CD4-positive, alpha-beta T cell (primary cell): ENCODE data around the gene POP5. TPM values are rescaled to one million over a fixed set of nuclear protein-coding genes. Genes with fewer than 3 reads are reported as not detected.
A peak's percentile ranks its signal among the peaks of the same experiment; 100 is the strongest.

Experiments used
- ATAC-seq: fragments of 200-7000 bp; cut with Tn5 transposase; one replicate; pipeline ENCODE4 v1.10.0; 2022; ENCODE audit warnings: mild to moderate bottlenecking; ENCODE audit not compliant: poor library complexity
- CTCF ChIA-PET: fragments of 350-600 bp; sonication (Branson Sonifier 250); formaldehyde crosslinking; loops from one replicate; lab custom pipeline; 2021; ENCODE audit warnings: antibody characterized with exemption, inconsistent platforms; lab: Charles Lee
- POLR2A ChIA-PET: fragments of 350-600 bp; sonication (Branson Sonifier 250); formaldehyde crosslinking; loops from one replicate; lab custom pipeline; 2021; ENCODE audit warnings: antibody characterized with exemption, inconsistent platforms; lab: Charles Lee
- DNase-seq, 14 experiments: peaks; one replicate each; pipeline ENCODE4 v3.0.0-alpha.2; 2013 to 2020; ENCODE audit warnings: mixed read lengths in 2 of 14
- H3K27ac ChIP-seq, 2 donors: one replicate each; pipeline versions ENCODE4 v1.5.1 to v1.7.0; 2013; ENCODE audit warnings: low read length in 2 of 2, low read depth in 1 of 2, mild to moderate bottlenecking in 1 of 2
- H3K27me3 ChIP-seq, 2 experiments: 1 replicate in 1 of 2; 2 replicates in 1 of 2; pipeline versions ENCODE4 v1.6.1 to v1.7.0; 2013; ENCODE audit warnings: low read length in 2 of 2, control low read depth in 1 of 2, mild to moderate bottlenecking in 1 of 2, moderate library complexity in 1 of 2; ENCODE audit not compliant: insufficient read depth in 2 of 2, control insufficient read depth in 1 of 2
- H3K36me3 ChIP-seq: one replicate; pipeline ENCODE4 v1.6.1; 2013; ENCODE audit warnings: low read length, control low read depth; ENCODE audit not compliant: insufficient read depth
- H3K4me1 ChIP-seq: one replicate; pipeline ENCODE4 v1.6.1; 2013; ENCODE audit warnings: low read length, control low read depth; ENCODE audit not compliant: insufficient read depth
- H3K4me3 ChIP-seq: one replicate; pipeline ENCODE4 v1.5.1; 2013; ENCODE audit warnings: mild to moderate bottlenecking, low read length, moderate library complexity
- H3K9me3 ChIP-seq, 2 experiments: 1 replicate in 1 of 2; 2 replicates in 1 of 2; pipeline versions ENCODE4 v1.6.1 to v1.7.0; 2013; ENCODE audit warnings: low read length in 2 of 2, mild to moderate bottlenecking in 2 of 2, control low read depth in 1 of 2, moderate library complexity in 1 of 2; ENCODE audit not compliant: control insufficient read depth in 1 of 2, insufficient read depth in 1 of 2
- H3K27ac Mint-ChIP-seq: one replicate; pipeline ENCODE4 v1.8.0; 2020; ENCODE audit warnings: mixed read lengths
- H3K27me3 Mint-ChIP-seq: one replicate; pipeline ENCODE4 v1.8.0; 2021; ENCODE audit warnings: mixed read lengths
- H3K36me3 Mint-ChIP-seq: one replicate; pipeline ENCODE4 v1.8.0; 2021; ENCODE audit warnings: low read depth, mixed read lengths
- H3K4me1 Mint-ChIP-seq: one replicate; pipeline ENCODE4 v1.8.0; 2021; ENCODE audit warnings: low read depth, mixed read lengths
- H3K4me3 Mint-ChIP-seq: one replicate; pipeline ENCODE4 v1.8.0; 2020; ENCODE audit warnings: mild to moderate bottlenecking, mixed read lengths
- H3K9me3 Mint-ChIP-seq: one replicate; pipeline ENCODE4 v1.8.0; 2020; ENCODE audit warnings: mixed read lengths
- intact Hi-C, 2 experiments: fragments of 100-400 bp; cut with DNase I in 1 of 2; cut with micrococcal nuclease in 1 of 2; formaldehyde crosslinking; loops; one replicate each; pipeline versions ENCODE4 v1.15.1 to v1.9.0; 2023 to 2025; cut with DNase I, micrococcal nuclease
- total RNA-seq, 174 experiments: library from RNA in 2 of 174; stranded (reverse) in 2 of 174; gene quantifications; one replicate each; pipeline ENCODE4 v1.2.3 and lab custom pipeline; 2021 to 2026
- TF ChIP-seq, protein P1 (sequence below): fragments of 200-600 bp; IDR thresholded peaks from one replicate; pipeline ENCODE4 v1.8.0; 2022; ENCODE audit warnings: antibody characterized with exemption, mild to moderate bottlenecking

The POP5 gene
- total RNA-seq, 2 experiments from 2014 or later: 17.9 to 22.0 TPM

DNA sequence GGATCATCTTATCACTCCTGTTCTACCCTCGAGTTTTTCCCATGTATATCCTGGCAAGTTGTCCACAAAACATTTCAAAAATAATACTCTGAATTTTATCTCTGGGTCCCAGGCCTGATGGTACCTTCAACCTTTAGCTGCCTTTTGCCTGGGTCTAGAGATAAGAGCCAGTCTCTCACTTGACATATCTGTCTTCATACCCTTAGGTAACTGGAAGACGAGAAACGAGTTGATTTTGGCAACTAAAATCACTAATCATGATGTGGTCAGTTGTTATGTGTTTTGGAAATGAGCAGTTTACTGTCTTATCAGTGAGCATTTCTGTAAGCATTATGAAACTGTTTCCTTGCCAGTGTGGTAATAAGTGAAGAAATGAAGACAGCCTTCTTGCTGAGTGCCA, 40.8 kb downstream of the POP5 start:
- no peaks in the 10 kb centered on the region for H3K27me3 ChIP-seq
- no peak overlapping the region for H3K4me3 ChIP-seq
- no peaks in the 10 kb centered on the region for H3K9me3 ChIP-seq
- DNase-seq (no peak), ATAC-seq (no peak)
- ChIA-PET POLR2A (interaction anchor here (2.0 kb wide), 1 partner anchor 21 kb away, joined by 5 read pairs; no protein-coding TSS in a partner anchor), CTCF (no interaction called here)
- H3K36me3 ChIP-seq: peaks cover 30% of the 10 kb centered on the region
- Mint-ChIP-seq H3K36me3 (peaks cover 76% of the 10 kb centered on the region), H3K4me3 (peak overlapping the region; percentile 46), H3K9me3 (no peaks in the 10 kb centered on the region), H3K27ac (peak overlapping the region; percentile 24), H3K4me1 (peaks cover 77% of the 10 kb centered on the region), H3K27me3 (no peaks in the 10 kb centered on the region)
- intact Hi-C loops: no loop called here
- H3K27ac ChIP-seq: no peak overlapping the region
- H3K4me1 ChIP-seq: peaks cover 76% of the 10 kb centered on the region
- TF ChIP-seq, protein P1, sequence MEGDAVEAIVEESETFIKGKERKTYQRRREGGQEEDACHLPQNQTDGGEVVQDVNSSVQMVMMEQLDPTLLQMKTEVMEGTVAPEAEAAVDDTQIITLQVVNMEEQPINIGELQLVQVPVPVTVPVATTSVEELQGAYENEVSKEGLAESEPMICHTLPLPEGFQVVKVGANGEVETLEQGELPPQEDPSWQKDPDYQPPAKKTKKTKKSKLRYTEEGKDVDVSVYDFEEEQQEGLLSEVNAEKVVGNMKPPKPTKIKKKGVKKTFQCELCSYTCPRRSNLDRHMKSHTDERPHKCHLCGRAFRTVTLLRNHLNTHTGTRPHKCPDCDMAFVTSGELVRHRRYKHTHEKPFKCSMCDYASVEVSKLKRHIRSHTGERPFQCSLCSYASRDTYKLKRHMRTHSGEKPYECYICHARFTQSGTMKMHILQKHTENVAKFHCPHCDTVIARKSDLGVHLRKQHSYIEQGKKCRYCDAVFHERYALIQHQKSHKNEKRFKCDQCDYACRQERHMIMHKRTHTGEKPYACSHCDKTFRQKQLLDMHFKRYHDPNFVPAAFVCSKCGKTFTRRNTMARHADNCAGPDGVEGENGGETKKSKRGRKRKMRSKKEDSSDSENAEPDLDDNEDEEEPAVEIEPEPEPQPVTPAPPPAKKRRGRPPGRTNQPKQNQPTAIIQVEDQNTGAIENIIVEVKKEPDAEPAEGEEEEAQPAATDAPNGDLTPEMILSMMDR: no peak

DNA sequence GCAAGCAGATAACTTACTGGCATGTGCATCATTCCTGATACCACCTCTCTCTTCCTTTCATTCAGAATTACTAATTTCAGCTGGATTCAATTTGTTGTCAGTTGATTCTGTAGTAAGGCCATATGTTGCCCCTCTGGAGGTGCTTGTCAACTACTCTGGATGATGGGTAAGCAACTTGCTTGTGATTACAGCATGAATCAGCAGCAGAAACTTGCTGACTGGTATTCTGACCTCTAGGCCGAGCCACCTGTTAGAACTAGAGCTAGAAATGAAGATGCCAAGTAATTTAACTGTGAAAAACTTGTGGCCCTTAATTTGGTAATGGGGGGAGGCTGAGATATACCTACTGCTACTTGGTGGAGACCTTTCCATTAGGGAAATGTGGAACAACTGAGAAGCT, 41.9 kb downstream of the POP5 start:
- POLR2A ChIA-PET: interaction anchor here (0.7 to 2.0 kb wide), 7 partner anchors 10 to 247 kb away, joined by 3 to 7 read pairs (median 4); partner anchors contain the start of genes COQ5 and DYNLL1
- intact Hi-C loops: loop anchor here (5.0 kb wide), 2 partner anchors 43 to 148 kb away; partner anchors contain the start of genes MLEC (in 1 of the 2) and POP5 (in 1 of the 2)
- no peaks in the 10 kb centered on the region for H3K27me3 Mint-ChIP-seq

DNA sequence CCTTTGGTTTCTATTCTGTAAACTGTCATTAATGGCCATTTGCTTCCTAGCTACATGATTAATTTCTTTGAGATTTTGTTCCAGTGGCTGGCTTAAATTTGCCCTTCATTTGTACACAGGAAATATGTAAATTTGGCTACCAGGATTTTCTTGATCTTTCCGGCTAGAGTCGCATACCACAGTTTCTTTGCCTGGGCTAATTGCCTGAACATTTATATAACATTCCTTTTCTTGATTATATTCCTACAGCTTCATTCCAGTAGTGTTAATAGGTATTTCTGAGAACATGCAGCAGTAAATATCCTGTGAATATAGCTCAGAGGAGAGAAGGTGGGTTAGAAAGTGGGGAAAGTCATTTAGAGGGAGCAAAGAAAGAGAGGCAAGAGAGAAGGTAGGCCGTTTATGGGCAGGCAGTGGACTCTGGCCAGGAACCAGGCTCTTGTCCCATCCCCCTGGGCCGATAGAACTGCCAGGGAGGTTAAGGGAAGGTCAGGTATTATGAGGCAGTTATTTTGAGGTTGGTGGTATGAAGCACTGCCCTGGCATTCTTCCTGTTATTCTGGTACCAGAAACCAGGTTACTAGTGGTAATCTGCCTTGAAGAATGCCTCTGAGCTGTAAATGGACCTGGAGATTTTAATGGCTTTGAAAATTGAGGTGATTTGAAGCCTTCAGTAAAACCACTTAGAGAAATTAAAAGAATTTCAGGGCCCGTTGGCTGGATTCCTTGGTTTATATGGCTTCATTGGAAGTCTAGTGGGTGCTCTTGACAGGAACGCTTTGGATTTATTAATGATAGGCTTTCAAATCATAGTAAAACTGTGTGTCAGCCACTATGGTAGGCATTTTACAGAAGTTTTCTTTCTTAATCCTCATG, 42.7 kb downstream of the POP5 start:
- TF ChIP-seq, protein P1: no peak
- Histone ChIP-seq H3K27me3 (no peaks in the 10 kb centered on the region), H3K4me1 (peaks cover 71% of the 10 kb centered on the region), H3K27ac (peak overlapping the region in 1 of 2 donors; percentile 29), H3K36me3 (peaks cover 18% of the 10 kb centered on the region), H3K4me3 (peak overlapping the region; percentile 33), H3K9me3 (no peaks in the 10 kb centered on the region)
- Mint-ChIP-seq H3K27me3 (no peaks in the 10 kb centered on the region), H3K36me3 (peaks cover 81% of the 10 kb centered on the region), H3K9me3 (no peaks in the 10 kb centered on the region), H3K4me1 (peaks cover 74% of the 10 kb centered on the region), H3K4me3 (peak overlapping the region; percentile 91), H3K27ac (peak overlapping the region; percentile 91)
- DNase-seq: peak in 1 of 14 experiments; percentile 26
- intact Hi-C loops: loop anchor here (5.0 kb wide), 2 partner anchors 44 to 149 kb away; partner anchors contain the start of genes MLEC (in 1 of the 2) and POP5 (in 1 of the 2)
- CTCF ChIA-PET: interaction anchor here (0.9 kb wide), 1 partner anchor 42 kb away, joined by 4 read pairs; no protein-coding TSS in a partner anchor
- no peak for ATAC-seq
- POLR2A ChIA-PET: interaction anchor here (0.7 to 1.6 kb wide), 6 partner anchors 9 to 246 kb away, joined by 3 to 7 read pairs (median 4); partner anchors contain the start of genes COQ5, DYNLL1 and POP5

More for the DNA sequence above, 41.9 kb downstream of the POP5 start:
- peaks cover 73% of the 10 kb centered on the region for H3K4me1 ChIP-seq
- no peak overlapping the region for H3K4me3 ChIP-seq
- H3K27ac ChIP-seq: no peak overlapping the region
- CTCF ChIA-PET: no interaction called here
- no peak for ATAC-seq
- H3K27ac Mint-ChIP-seq: peak overlapping the region; percentile 91
- TF ChIP-seq, protein P1: no peak
- peak overlapping the region; percentile 91 for H3K4me3 Mint-ChIP-seq
- H3K27me3 ChIP-seq: no peaks in the 10 kb centered on the region
- DNase-seq: no peak
- peaks cover 24% of the 10 kb centered on the region for H3K36me3 ChIP-seq
- H3K9me3 Mint-ChIP-seq: no peaks in the 10 kb centered on the region
- peaks cover 75% of the 10 kb centered on the region for H3K4me1 Mint-ChIP-seq
- H3K9me3 ChIP-seq: no peaks in the 10 kb centered on the region
- peaks cover 79% of the 10 kb centered on the region for H3K36me3 Mint-ChIP-seq
